SKM-1 treated with dmso at 0.1 percent for 144 hours (cell line): ENCODE results near the gene JAG2.

Experiments used
- DNase-seq: peaks from one replicate; lab custom pipeline; 2025; ENCODE audit not compliant: unreplicated experiment; lab: John Stamatoyannopoulos, UW

Gene JAG2

DNA sequence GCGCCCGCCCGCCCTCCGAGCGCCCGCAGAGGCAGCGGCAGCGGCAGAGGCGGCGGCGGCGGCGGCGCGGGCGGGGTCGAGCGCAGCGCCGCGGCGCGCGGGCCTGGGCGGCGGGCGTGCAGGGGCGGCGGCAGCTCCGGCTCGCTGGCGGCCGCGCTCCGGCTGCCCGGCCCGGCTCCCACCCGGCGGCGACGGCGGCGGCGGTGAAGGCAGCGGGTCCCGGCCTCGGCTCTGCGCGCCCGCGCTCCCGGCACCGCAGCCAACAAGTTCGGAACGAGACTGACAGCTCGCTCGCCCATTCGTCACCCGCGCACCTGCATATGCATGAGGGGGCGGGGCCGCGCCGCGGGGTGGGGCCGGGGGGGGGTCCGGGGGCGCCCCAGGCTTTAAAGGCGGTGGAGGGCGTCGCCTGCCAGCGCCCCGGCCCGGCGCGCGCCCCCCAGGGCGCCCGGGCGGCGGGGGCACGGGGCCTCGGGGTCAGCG lies at the start of gene JAG2:
Gene JAG2 (minus strand): TSS at position 281 of the 483 bp plus-strand sequence. CDS start 356 bp downstream, outside the sequence.
- DNase-seq, result no peak

DNA sequence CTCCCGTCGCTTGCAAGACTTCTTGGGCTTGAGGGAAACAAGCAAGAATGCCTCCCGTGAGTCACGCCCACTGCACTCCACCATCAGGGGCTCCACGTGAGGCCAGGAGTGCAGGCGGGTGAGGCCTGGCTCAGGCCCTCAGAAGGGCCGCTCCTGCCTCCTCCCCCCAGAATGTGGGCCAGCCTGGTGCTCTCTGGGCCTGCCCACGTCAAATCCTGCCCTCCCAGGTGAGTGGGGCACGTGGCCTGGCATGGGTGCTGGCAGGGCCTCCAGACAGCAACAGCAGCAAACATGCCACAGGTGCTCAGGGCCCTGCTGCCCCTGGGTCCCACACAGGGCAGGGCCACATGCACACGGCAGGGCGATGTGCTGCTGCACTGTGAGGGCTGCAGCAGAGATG lies 49.2 kb upstream of the JAG2 start:
- no peak for DNase-seq

DNA sequence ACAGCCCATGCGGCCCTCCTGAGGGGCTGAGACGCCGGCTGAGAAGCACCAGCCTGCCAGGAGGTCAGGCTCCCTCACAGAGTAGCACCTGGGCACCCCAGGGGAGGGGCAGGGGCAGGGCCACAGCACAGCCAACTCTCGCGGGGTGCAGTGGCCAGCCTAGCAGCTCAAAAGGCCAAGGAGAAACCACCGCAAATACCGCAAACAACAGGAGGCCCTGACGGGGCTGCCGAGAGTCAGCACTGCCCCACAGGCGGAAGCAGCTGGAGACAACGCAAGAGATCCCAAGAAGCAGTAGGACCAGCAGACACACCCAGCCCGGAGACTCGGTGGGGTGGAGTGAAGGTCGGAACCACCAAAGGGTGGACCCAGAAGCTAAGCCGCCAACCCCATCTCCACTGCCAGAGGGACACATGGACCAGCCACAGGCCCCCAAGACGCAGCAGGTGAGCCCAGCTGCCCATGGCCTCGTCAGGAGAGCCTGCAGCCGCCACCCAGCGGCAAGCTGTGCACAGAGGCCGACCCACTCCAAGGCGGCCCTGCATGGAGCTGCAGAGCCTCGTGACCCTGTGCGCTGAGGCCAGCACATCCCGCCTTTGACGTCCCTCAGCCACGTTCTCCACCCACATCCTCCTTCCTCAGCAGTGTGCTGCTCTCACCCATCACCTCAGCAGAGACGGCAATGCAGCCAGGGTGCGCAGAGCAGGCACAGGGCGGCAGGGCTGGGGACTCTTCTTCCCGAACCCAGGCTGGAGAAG lies 48.1 kb upstream of the JAG2 start:
- no peak for DNase-seq

DNA sequence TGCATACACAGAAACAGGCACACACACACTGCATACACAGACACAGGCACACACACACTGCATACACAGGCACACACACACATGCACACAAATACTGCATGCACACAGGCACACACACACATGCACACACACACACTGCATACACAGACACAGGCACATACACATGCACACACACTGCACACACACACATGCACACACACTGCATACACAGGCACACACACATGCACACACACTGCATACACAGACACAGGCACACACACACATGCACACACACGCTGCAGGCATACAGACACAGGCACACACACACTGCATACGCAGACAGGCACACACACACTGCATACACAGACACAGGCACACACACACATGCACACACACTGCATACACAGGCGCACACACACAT lies 47.0 kb upstream of the JAG2 start:
- no peak for DNase-seq

DNA sequence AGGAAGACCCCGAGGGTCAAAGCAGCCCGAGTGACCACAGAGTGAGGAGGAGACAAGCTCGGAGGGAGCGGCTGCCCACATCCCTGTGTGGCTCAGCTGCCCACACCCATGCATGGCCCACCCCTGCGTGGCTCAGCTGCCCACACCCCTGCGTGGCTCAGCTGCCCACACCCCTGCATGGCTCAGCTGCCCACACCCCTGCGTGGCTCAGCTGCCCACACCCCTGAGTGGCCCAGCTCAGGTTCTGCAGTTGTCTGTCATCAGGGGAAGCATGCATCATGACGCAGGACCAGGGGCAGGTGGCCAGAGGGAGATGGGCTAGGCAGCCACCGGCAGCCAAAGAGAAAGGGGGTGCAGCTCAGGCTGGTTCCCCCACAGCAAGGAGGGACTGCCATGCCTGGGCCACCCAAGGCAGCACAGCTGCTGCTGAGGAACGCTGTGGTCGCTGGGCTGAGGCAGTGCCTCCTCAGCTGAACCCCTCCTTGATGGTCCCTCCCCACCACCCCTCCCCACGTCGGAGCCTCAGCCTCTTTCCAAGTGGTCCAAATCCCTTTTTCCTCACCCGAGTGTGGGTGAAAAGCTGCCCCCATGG lies 45.8 kb upstream of the JAG2 start:
- no peak for DNase-seq

DNA sequence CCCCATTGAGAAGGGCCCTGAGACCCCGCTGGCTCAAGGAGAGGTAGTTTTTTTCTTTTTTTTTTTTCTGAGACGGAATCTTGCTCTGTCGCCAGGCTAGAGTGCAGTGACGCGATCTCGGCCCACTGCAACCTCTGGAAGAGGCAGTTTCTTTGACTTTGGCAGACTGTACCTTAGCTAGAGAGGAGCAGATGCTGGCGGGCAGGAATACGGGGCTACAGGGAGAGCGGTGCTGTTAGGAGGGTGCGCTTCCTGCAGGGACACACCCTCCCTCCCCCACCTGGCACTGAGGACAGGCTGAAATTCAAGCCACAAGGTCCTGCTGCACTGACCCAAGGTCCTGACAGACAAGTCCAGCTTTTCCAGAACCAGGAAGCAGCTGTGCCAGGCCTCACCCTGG lies 44.8 kb upstream of the JAG2 start:
- DNase-seq, result no peak

DNA sequence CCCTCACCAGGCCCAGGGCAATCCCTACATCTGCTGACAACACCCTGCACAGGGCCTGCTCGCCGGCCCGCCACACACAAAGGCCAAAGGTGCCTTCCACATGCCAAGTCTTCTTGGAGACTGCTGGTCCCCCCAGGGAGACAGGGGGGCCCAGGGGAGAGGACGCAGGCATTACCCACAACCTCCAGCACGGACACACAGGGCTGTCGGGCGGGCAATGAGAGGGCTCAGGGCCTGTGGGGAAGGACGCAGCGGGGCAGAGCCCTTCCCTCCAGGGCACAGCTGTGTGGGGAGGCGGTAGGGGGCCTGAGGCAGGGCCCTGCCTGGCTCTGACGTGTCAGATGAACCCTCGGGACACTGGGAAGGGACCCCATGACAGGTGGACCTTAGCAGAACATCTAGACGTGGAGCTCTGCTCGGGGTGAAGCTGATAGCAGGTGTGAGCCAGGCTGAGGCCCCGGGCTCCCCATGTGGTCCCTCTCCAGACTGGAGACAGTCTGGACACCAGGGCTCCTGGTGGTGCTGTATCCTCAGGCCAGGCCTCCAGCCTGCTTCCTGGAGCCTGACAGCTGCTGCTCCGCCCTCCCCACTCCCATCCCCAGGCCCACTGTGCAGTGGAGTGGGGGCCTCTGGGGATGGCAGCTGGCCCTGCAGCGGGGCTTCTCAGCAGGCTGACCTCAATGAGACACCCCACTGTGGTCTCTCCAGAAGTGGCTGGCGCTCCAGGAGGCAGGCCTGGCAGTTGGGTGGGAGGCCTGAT lies 44.1 kb upstream of the JAG2 start:
- no peak for DNase-seq

DNA sequence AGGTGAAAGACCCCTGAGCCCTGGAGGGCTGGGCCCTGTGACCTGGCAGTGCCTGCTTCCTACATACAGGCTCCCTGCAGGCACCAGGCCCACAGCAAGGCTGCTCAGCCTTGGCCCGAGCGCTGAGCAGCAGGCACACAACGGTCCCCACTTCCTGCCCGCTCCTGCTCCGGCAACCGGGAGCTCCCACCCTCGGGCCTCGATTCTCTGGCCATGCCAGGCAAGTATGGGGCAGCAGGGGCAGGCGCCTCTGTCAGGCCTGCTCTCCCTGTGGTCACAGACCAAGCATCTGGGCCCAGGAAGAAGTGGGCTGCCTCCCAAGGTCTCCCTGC lies 43.1 kb upstream of the JAG2 start:
- DNase-seq, result no peak

DNA sequence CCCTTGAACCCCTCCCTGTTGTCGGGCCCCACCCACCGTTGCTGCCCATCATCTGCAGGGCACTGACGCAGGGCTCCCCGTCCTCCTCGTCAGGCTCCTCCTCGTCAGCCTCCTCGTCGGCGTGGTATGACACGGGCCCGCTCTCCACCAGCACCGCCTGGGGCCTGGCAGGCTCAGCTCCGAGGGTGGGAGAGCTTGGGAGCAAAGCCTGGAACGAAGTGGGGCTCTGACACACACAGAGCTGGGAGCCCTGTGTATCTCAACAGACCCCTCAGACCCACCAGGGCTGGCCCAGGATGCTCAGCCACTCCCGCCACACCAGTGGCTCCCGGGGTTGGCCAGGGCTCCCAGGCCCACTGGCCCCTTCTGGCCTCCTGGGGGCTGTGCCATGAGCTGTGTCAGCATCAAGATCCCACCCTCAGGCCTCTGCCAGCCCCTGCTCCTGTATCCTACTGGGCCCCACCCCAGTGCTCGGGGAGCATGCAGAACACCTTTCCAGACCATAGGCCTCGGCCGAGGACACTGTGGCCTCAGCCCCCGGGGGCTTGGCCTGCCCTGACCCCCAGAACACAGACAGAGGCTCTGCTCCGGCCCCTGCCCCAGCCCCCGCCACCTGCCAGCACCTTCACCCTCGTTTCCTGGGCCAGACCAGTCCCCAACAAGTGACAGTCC lies 42.6 kb upstream of the JAG2 start:
- no peak for DNase-seq

DNA sequence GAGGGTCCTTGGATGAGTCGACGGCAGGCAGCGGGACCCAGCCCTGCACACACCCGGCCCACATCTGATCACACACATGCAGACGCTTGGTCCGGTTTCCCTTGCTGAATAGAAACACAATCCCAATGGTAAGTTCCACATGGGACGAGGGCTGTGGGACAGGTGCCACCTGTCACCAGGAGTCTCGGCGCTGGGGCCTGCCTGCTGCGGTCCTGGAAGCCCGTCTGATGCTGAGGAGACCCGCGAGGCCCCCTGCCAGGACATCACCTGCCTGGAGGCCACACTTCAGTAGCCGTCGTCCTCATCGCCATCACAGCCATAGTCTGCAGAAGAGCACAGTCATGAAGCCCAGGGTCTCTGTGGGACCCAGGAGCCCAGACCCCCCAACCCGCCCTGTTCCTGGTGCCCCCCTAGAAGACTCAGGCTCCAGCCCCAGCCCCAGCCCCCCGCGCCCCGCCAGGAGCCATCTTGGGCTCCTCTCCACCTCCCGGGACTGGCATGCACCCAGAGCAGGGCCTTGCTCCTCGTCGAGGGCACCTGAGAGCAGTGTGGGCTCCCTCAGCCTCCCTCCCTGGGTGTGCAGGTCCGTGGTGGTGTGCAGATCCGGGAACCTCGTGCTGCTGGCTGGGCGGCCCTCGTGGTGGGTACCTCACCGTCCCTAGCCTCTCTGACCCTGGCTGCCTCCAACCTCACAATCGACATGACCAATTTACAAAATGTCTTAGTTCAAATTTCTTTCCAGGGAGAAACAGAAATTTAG lies 41.9 kb upstream of the JAG2 start:
- DNase-seq, result no peak

DNA sequence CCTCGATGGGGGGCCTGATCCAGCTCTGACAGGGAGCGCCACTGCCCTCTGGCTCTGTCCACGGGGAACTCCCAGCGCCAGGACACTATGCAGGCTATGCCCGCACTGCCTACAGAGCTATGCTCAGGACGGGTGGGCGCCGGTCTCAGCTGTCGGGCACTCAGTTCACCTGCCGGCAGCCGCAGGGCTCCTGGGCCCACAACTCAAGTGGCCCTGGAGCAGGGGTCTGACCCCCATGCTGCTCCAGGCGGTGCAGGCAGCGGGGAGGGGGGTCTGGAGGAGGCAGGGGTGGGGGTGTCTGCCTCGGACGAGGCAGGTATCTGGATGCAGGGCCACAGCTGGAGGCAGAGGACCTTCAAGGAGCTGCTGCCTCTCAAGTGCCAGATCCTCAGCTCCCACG lies 41.1 kb upstream of the JAG2 start:
- DNase-seq, result no peak

DNA sequence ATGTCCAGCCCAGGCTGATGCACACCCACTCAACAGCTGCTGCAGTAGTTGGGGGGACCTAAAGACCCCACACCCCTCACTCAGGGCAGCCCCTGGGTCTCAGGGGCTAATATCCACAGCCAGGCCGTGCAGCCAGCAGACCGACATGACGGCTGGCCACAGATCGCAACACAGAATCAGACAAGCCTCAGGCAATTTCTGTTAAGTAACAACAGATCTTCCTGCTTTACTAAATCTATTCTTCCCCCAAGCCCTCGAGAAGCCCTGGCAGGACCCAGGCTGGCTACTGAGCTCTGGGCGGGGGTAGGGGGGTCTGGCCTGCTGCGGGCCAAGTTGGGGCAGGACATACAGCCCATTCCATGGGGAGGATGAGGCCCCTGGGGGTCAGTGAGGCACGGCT lies 40.5 kb upstream of the JAG2 start:
- DNase-seq, result no peak

DNA sequence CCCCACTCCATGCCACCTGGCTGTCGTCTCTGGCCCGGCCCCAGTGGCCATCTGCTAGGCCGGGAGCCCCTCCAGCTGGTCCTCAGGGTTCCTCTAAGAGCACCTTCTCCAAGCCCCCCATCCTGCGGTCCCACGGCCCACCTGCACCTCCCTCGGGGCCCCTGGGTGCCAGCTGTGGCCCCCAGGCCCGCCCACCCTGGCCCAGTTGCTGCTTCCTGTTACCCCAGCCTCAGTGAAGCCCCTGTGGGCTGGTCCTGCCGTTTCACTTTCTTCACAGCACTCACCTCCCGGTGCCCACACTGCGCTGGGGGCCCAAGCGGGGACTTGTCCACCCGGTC lies 40.1 kb upstream of the JAG2 start:
- DNase-seq, result no peak

DNA sequence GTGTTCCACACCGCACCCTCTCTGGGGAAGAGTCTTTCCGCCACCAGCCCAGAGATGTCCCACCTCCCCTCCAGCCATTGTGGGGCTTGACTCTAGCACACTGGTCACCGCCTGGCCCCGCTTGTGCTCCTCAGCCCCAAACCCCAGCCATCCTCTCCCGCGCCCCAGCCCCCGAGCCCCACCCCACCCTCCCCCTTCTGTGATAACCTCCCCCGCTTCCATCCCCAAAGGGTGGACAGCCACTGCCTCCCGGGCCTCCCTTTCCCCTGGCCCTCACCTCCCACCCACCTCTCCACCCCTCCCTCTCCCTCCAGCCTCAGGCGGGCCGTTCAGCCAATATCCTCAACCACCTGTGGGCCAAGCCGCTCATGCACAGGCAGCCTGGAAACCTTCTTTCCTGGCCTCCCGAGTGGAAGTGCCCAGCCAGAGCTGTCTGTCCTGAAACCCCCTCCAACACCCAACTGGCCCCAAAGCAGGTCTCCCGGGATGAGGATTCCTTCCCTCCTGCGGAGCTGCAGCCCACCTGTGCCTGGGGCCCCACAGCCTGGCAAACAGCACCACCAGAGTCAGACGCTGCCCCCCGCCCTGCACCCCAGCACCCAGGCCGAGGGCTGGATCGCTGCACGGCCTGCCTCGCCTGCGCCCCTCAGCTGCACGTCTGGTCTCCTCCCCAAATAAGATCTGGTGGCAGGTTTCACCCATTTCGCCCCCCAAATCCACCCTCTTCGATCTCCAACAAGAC lies 39.6 kb upstream of the JAG2 start:
- DNase-seq, result no peak

DNA sequence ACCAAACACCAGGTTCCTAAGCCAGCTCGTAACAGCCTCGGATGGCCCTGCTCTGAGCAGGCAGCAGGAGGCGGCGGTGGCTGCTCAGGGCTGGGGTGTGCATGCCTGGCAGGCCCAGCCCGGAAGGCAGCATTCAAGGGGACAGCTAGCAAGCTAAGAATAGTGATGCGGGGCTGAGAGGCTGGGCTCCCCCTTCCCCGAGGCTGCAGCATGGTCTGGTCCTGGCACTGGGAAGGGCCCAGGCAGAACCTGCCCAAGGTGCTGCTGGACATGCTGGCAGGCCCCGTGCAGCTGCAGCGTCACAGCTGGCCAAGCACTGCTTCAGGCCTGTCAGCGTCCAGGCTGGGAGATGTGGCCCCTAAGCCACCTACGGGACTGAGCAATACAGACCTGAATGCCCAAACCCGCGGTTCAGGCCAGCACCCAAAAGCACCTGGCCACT lies 38.9 kb upstream of the JAG2 start:
- no peak for DNase-seq

DNA sequence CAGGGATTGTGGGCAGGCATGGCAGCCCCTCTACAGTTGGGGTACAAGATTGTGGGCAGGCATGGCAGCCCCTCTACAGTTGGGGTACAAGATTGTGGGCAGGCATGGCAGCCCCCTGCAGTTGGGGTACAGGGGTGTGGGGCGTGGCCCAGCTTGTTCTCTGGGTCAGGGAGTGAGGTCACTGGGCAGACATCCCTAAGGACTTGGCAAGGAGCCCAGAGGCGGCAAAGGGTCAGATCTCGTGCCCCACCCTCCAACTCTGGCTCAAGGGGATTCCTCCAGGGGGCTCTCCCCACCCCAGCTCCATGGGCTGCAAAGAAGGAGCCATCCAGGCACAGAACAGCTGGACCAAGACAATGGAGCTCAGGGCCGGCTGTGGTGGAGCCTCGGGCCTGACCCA lies 38.3 kb upstream of the JAG2 start:
- DNase-seq, result no peak

DNA sequence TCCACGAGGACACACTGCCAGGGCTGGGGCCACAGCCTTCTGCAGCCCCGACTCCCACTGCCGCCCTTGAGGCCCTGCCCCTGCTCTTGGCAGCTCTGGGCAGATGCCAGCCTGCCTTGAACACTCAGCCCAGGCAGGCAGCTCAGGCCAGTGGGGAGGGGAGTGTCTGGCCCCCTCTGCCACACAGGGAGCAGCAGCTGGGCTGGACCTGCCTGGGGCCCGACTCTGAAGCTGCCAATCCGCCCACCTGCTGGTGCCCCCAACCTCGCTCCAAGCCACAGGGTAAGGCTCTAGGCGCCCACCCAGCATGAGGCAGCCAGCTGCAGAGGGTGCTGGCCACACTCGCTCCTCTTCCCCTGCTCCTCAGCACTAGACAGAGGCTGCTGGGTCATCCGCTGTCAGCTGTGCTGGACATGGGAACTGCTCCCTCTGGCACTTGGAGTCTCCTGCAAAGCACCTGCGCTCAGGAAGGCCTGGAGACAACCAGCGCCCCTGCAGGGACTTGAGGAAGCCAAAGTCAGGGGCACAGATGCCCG lies 37.2 kb upstream of the JAG2 start:
- no peak for DNase-seq

DNA sequence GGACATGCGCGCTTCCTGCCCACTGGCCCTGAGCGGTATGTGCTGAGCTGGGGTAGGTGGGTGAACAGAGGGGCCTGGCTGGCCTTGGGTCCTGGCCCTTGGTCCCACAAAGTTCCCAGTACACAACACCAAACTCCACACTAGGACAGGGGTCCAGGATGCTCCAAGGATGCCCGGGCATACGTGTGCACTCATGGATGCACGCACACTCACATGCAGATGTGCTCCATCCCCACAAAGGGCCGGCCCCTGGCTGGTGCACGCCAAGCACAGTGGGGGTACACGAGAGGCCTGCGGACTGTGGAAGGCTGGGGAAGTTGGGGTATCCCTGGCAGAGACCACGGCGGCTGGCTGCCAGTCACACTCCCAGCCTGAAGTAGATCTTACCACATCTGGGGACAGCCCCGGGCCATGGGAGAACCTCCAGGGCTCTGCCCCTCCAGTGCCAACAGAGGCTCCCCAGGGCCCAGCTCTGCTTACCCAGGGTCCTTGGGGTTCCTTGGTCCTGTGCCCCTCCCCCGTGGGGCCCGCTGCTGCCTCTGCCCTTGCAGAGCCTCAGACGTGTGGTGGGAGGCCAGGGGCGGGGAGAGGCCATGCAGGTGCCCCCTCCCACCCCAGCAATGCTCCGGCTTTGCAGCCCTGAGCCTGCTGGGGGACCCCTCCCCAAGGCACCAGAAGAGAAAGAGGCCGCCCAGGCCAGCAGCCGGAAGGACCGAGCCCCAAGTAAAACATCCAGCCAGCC lies 36.5 kb upstream of the JAG2 start:
- no peak for DNase-seq

DNA sequence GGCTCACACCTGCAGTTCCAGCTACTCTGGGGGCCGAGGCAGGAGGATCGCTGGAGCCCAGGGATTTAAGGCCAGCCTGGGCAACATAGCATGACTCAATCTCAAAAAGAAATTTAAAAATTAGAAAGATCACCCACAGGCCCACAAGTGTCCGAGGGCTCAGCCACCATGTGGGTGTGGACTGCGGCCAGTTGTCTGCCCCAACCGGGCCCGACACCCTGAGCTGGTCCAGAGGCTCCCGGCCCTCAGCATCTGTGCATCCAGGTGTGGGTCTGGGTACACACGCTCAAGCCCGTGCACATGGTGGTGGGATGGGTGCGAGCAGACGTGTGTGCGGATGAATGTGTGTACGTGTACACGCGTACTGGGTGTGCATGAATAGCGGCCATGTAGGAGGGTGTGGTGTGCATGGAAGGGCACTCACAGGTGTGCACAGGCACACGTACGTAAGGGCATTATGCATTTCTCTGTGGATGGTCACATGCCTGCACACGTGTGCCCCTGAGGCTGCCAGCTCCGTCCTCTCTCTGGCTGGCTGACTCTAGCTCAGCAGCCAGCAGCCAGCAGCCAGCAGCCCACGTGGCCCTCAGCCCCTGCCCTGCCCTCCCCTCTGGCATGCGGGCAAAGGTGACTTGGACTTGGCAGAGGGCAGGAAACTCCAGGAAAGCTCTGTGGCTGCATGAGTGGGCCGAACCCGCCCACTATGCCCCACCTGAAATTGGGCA lies 35.8 kb upstream of the JAG2 start:
- no peak for DNase-seq
